ENCODE results near the gene CACNA1E.

DNA sequence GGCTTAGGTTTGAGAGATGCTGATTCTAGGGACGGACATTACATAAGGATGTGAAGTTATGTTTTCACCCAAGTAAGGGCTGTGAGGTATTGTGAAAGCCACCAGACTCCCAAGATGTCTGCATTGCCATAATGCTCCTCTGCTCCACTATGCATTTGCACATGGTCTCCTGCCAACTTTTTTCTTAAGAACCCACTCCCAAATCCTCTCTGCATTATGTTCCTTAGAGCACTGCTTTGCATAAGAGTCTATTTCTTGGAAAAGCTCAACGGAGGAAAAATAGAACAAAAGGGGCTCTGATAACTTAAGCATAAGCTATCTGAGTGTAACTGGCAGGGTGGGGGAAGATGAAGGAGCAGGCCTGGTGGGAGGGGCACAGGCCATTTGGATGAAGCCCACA lies 5.0 kb upstream of the CACNA1E start:
- TF ChIP-seq, protein P1, sequence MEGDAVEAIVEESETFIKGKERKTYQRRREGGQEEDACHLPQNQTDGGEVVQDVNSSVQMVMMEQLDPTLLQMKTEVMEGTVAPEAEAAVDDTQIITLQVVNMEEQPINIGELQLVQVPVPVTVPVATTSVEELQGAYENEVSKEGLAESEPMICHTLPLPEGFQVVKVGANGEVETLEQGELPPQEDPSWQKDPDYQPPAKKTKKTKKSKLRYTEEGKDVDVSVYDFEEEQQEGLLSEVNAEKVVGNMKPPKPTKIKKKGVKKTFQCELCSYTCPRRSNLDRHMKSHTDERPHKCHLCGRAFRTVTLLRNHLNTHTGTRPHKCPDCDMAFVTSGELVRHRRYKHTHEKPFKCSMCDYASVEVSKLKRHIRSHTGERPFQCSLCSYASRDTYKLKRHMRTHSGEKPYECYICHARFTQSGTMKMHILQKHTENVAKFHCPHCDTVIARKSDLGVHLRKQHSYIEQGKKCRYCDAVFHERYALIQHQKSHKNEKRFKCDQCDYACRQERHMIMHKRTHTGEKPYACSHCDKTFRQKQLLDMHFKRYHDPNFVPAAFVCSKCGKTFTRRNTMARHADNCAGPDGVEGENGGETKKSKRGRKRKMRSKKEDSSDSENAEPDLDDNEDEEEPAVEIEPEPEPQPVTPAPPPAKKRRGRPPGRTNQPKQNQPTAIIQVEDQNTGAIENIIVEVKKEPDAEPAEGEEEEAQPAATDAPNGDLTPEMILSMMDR (IDR thresholded peaks at IDR 0.05; ENCODE audit: low read depth, low read length): no peak
- TF ChIP-seq POLR2A (IDR thresholded peaks at IDR 0.05; ENCODE audit: extremely low read depth, insufficient read length): no peak
- TF ChIP-seq, protein P2, sequence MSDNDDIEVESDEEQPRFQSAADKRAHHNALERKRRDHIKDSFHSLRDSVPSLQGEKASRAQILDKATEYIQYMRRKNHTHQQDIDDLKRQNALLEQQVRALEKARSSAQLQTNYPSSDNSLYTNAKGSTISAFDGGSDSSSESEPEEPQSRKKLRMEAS (IDR thresholded peaks at IDR 0.05; ENCODE audit: low read depth, low read length): no peak
- TF ChIP-seq MYC (IDR thresholded peaks at IDR 0.05; ENCODE audit: low read depth, low read length): no peak
